Jurkat, Clone E6-1 (cell line): ENCODE data around the gene BTG3.

Experiments
- DNase-seq: peaks from one replicate; pipeline ENCODE4 v3.0.0-alpha.2; 2011; ENCODE audit warnings: low read depth, low spot score
- H3K4me3 ChIP-seq: 2 replicates; pipeline ENCODE4 v1.5.1; 2011; ENCODE audit warnings: mild to moderate bottlenecking, low read length, control low read depth, moderate library complexity

BTG3 gene

GRCh38 chr21:17545007-17545406 is 67.7 kb downstream of the BTG3 start:
- DNase-seq, result no peak
- no peak overlapping the region for H3K4me3 ChIP-seq
